ENCODE measurements around the gene TCF19. TPM values are rescaled to one million over a fixed set of nuclear protein-coding genes. Genes with fewer than 3 reads are reported as not detected.
"Not testable (repeated sequence)": the region's sequence is repeated elsewhere in the genome, so short reads cannot be mapped to it uniquely, and the experiment has no call there.

The TCF19 gene
- total RNA-seq, 1 experiment from 2014 or later = 49.5 TPM

DNA sequence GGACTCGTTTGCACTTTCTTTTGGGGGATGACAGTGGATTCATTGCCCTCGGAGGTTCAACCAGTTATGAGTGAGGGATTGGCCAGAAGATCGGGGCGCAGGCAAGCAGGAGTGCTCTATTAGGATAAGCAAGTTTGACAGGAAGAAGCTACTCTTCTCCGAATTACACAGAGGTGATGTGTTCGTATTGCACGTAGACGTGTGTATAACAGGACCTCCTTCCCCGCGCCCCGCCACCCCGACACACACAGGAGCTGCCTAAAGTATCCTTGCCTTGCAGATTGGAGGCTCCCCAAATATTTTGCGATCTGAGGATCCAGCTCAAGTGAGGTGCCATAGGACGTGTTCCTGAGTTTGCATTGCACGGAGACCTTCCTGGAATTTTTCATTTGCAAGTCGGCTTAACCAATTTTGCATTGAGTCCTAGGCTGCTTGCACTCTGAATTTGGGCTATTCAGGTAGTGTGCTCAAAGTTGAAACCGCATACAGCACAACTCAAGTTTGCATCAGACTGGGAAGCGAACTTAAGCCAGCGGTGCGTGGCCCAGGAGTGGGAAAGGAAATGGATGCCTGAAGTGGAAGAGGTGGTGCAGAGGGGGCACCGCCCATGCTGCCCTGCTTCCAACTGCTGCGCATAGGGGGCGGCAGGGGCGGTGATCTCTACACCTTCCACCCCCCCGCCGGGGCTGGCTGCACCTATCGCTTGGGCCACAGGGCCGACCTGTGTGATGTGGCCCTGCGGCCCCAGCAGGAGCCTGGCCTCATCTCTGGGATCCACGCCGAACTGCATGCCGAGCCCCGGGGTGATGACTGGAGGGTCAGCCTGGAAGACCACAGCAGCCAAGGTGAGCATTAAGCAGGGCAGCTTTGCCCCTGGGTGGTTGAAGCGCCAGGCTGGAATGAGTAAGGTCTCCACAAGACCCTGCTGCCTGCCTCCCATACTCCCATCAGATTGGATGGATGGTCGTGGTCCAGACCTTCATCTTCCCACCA, 770 bp downstream of the TCF19 start:
- Mint-ChIP-seq H3K4me1 (ENCODE audit: low read depth, unreplicated experiment) (peaks cover 62% of the 10 kb centered on the region), H3K4me3 (ENCODE audit: low read depth, unreplicated experiment) (peak overlapping the region; percentile 99), H3K36me3 (ENCODE audit: insufficient read depth, unreplicated experiment) (peaks cover 76% of the 10 kb centered on the region), H3K9me3 (ENCODE audit: low read depth, unreplicated experiment) (no peaks in the 10 kb centered on the region), H3K27ac (ENCODE audit: unreplicated experiment) (peak overlapping the region; percentile 91), H3K27me3 (ENCODE audit: unreplicated experiment) (no peaks in the 10 kb centered on the region)
- intact Hi-C loops (cut with micrococcal nuclease; ENCODE audit: unreplicated experiment) = loop anchor here (2.0 kb wide), 1 partner anchor 20 kb away; no protein-coding TSS in a partner anchor
- CTCF ChIA-PET = interaction anchor here (0.5 to 2.5 kb wide), 18 partner anchors 10 to 1040 kb away, joined by 3 to 11 read pairs (median 5); partner anchors contain the start of gene POU5F1
- DNase-seq = peak; percentile 70
- TF ChIP-seq, protein P1, sequence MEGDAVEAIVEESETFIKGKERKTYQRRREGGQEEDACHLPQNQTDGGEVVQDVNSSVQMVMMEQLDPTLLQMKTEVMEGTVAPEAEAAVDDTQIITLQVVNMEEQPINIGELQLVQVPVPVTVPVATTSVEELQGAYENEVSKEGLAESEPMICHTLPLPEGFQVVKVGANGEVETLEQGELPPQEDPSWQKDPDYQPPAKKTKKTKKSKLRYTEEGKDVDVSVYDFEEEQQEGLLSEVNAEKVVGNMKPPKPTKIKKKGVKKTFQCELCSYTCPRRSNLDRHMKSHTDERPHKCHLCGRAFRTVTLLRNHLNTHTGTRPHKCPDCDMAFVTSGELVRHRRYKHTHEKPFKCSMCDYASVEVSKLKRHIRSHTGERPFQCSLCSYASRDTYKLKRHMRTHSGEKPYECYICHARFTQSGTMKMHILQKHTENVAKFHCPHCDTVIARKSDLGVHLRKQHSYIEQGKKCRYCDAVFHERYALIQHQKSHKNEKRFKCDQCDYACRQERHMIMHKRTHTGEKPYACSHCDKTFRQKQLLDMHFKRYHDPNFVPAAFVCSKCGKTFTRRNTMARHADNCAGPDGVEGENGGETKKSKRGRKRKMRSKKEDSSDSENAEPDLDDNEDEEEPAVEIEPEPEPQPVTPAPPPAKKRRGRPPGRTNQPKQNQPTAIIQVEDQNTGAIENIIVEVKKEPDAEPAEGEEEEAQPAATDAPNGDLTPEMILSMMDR (IDR thresholded peaks at IDR 0.05; ENCODE audit: unreplicated experiment) = peak; percentile 34
- BruUV-seq (replicated peaks) = TSS peak; percentile 69

DNA sequence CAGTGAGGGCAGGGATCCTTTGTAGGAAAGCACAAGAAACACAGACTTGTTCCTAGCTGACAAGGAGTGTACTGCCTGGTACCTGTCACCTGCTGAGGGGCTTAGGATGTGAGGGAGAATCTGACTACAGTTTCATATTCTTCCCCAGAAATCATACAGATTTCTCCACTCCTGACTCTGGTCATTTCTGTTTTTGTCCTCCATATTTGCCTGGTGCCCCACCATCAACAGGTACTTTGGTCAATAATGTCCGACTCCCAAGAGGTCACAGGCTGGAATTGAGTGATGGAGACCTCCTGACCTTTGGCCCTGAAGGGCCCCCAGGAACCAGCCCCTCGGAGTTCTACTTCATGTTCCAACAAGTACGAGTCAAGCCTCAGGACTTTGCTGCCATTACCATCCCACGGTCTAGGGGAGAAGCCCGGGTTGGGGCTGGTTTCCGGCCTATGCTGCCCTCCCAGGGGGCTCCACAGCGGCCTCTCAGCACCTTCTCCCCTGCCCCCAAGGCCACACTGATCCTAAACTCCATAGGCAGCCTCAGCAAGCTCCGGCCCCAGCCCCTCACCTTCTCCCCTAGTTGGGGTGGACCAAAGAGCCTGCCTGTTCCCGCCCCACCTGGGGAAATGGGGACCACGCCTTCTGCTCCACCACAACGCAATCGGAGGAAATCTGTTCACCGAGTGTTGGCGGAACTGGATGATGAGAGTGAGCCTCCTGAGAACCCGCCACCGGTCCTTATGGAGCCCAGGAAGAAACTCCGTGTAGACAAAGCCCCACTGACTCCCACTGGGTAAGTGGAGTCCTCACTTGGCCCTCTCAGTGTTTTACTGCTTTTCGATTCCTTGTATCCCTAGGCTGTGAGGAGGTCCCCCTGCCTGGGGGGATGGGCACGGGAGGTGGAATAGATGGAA, 3.1 kb downstream of the TCF19 start:
- H3K27me3 Mint-ChIP-seq (ENCODE audit: unreplicated experiment) = no peaks in the 10 kb centered on the region
- peaks cover 71% of the 10 kb centered on the region for H3K36me3 Mint-ChIP-seq (ENCODE audit: insufficient read depth, unreplicated experiment)
- TF ChIP-seq, protein P1 (IDR thresholded peaks at IDR 0.05; ENCODE audit: unreplicated experiment) = no peak
- no peaks in the 10 kb centered on the region for H3K9me3 Mint-ChIP-seq (ENCODE audit: low read depth, unreplicated experiment)
- intact Hi-C loops (cut with micrococcal nuclease; ENCODE audit: unreplicated experiment) = no loop called here
- no peak for DNase-seq
- no TSS peak for BruUV-seq (replicated peaks)
- H3K4me3 Mint-ChIP-seq (ENCODE audit: low read depth, unreplicated experiment) = no peak overlapping the region
- CTCF ChIA-PET = interaction anchor here (0.7 to 0.9 kb wide), 2 partner anchors 31 to 374 kb away, joined by 3 to 4 read pairs; no protein-coding TSS in a partner anchor
- H3K27ac Mint-ChIP-seq (ENCODE audit: unreplicated experiment) = peak overlapping the region; percentile 32
- peaks cover 70% of the 10 kb centered on the region for H3K4me1 Mint-ChIP-seq (ENCODE audit: low read depth, unreplicated experiment)

DNA sequence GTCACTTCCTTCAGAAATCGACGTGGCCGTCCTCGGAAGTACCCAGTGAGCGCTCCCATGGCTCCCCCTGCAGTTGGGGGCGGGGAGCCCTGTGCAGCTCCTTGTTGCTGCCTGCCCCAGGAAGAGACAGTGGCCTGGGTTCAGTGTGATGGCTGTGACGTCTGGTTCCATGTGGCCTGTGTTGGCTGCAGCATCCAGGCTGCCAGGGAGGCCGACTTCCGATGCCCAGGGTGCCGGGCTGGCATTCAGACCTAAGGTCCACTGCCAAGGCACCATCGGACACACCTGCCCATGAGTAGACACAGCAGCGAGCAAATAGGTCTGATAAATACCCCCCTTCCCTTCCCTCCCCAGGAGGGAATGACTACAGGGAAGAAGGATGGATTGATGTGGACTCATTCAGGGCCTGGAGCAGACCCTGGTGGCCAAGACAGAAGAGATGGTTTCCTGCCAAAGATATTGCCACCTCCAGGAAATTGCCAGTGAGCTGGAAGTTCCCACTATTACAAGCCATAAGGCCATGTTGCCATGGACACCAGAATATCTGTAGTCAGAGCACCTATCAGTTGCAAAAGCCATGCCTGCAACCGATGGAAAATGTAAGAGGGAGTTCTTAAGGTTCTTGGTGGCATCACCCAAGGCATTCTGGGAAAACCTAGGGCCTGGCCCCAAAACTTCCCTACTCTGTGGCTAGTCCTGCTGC, 4.2 kb downstream of the TCF19 start:
- TF ChIP-seq, protein P1 (IDR thresholded peaks at IDR 0.05; ENCODE audit: unreplicated experiment) = no peak
- H3K27ac Mint-ChIP-seq (ENCODE audit: unreplicated experiment) = no peak overlapping the region
- no peak overlapping the region for H3K4me3 Mint-ChIP-seq (ENCODE audit: low read depth, unreplicated experiment)
- no TSS peak for BruUV-seq (replicated peaks)
- intact Hi-C loops (cut with micrococcal nuclease; ENCODE audit: unreplicated experiment) = no loop called here
- CTCF ChIA-PET = no interaction called here
- no peaks in the 10 kb centered on the region for H3K9me3 Mint-ChIP-seq (ENCODE audit: low read depth, unreplicated experiment)
- peaks cover 73% of the 10 kb centered on the region for H3K36me3 Mint-ChIP-seq (ENCODE audit: insufficient read depth, unreplicated experiment)
- H3K27me3 Mint-ChIP-seq (ENCODE audit: unreplicated experiment) = no peaks in the 10 kb centered on the region
- no peak for DNase-seq
- peaks cover 59% of the 10 kb centered on the region for H3K4me1 Mint-ChIP-seq (ENCODE audit: low read depth, unreplicated experiment)

DNA sequence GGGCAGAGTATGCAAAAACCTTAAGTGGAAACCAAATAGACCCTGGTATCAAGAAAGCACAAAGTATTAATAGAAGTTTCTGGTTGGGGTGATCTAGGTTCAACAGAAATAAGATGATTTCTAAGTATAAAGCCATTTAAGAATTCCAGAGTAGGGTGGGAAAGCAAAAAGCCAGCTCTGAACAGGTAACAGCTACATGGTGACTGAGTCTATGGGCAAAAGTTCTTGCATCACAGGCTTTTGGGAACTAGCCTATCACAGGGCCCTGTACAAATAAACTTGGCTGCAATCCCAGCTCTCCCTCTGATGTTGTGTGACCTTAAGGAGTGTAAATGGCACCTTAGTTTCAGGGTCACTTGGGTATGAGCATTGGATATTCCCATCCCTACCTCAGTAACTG, 5.5 kb downstream of the TCF19 start:
- TF ChIP-seq, protein P1 (IDR thresholded peaks at IDR 0.05; ENCODE audit: unreplicated experiment) = no peak
- H3K27me3 Mint-ChIP-seq (ENCODE audit: unreplicated experiment) = no peaks in the 10 kb centered on the region
- CTCF ChIA-PET = interaction anchor here (0.8 to 1.4 kb wide), 2 partner anchors 11 to 13 kb away, joined by 3 read pairs; no protein-coding TSS in a partner anchor
- intact Hi-C loops (cut with micrococcal nuclease; ENCODE audit: unreplicated experiment) = no loop called here
- BruUV-seq (replicated peaks) = no TSS peak
- peaks cover 53% of the 10 kb centered on the region for H3K4me1 Mint-ChIP-seq (ENCODE audit: low read depth, unreplicated experiment)
- peaks cover 70% of the 10 kb centered on the region for H3K36me3 Mint-ChIP-seq (ENCODE audit: insufficient read depth, unreplicated experiment)
- no peaks in the 10 kb centered on the region for H3K9me3 Mint-ChIP-seq (ENCODE audit: low read depth, unreplicated experiment)
- no peak overlapping the region for H3K4me3 Mint-ChIP-seq (ENCODE audit: low read depth, unreplicated experiment)
- no peak overlapping the region for H3K27ac Mint-ChIP-seq (ENCODE audit: unreplicated experiment)
- no peak for DNase-seq

DNA sequence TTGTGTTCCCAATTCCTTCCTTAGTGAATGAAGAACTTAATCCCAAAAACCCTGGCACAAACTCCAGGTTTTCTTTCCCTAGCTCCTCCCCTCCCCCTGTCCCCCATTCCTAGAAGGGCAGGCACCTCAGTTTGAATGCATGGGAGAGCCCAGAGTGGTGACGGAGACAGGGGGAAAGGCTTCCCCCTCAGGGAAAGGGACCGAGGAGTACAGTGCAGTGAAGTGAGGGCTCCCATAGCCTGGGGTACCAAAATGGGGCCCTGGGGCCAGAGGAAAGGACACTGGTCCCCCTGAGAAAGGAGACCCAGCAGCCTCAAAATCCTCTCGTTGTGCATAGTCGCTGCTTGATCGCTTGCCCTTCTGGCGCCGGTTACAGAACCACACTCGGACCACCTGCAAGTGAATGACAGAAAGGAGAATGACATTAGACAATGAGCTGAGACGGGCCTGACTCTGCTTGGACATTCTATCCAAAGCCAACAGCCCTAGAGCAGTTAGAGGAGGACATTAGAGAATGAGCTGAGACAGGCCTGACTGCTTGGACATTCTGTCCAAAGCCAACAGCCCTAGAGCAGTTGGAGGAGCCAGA, 6.2 kb downstream of the TCF19 start:
- Mint-ChIP-seq H3K36me3 (ENCODE audit: insufficient read depth, unreplicated experiment) (peaks cover 68% of the 10 kb centered on the region), H3K4me1 (ENCODE audit: low read depth, unreplicated experiment) (peaks cover 53% of the 10 kb centered on the region)
- H3K9me3 Mint-ChIP-seq (ENCODE audit: low read depth, unreplicated experiment); H3K27ac Mint-ChIP-seq (ENCODE audit: unreplicated experiment); BruUV-seq (replicated peaks); intact Hi-C loops (cut with micrococcal nuclease; ENCODE audit: unreplicated experiment); DNase-seq; H3K27me3 Mint-ChIP-seq (ENCODE audit: unreplicated experiment); H3K4me3 Mint-ChIP-seq (ENCODE audit: low read depth, unreplicated experiment): not testable (repeated sequence)
- CTCF ChIA-PET = interaction anchor here (1.4 kb wide), 1 partner anchor 13 kb away, joined by 3 read pairs; no protein-coding TSS in a partner anchor

All from Calu3 (cell line).